Type B pancreatic cell (in vitro differentiated cells): ENCODE measurements around the gene TWF1. TPM values are rescaled to one million over a fixed set of nuclear protein-coding genes. Genes with fewer than 3 reads are reported as not detected.
A peak's percentile ranks its signal among the peaks of the same experiment; 100 is the strongest.
"Not testable (repeated sequence)": the region's sequence is repeated elsewhere in the genome, so short reads cannot be mapped to it uniquely, and the experiment has no call there.

Source experiments
- DNase-seq: peaks from one replicate; pipeline ENCODE4 v3.0.0; 2021; ENCODE audit warnings: mixed read lengths; ENCODE audit not compliant: unreplicated experiment; ENCODE audit errors: extremely low spot score
- H3K27ac Mint-ChIP-seq: 2 replicates; pipeline ENCODE4 v1.8.0; 2021; ENCODE audit warnings: mild to moderate bottlenecking, mixed read lengths
- H3K27me3 Mint-ChIP-seq: 2 replicates; pipeline ENCODE4 v1.8.0; 2021; ENCODE audit warnings: mixed read lengths
- H3K36me3 Mint-ChIP-seq: 2 replicates; pipeline ENCODE4 v1.8.0; 2021; ENCODE audit warnings: mixed read lengths
- H3K4me1 Mint-ChIP-seq: one replicate; pipeline ENCODE4 v1.8.0; 2021; ENCODE audit warnings: mixed read lengths; ENCODE audit not compliant: unreplicated experiment
- H3K4me3 Mint-ChIP-seq: 2 replicates; pipeline ENCODE4 v1.8.0; 2021; ENCODE audit warnings: mild to moderate bottlenecking, mixed read lengths
- H3K9me3 Mint-ChIP-seq: 2 replicates; pipeline ENCODE4 v1.8.0; 2021; ENCODE audit warnings: mixed read lengths
- long read RNA-seq: library from polyadenylated mRNA; unstranded; transcript quantifications from one replicate; pipeline ENCODE4 v2.0.0, GENCODE V29; 2020
- total RNA-seq: library from RNA; stranded (reverse); gene quantifications from 2 replicates; pipeline ENCODE4 v1.2.1, GENCODE V29; 2021; ENCODE audit warnings: low replicate concordance
- TF ChIP-seq, protein P1 (sequence below): fragments of 200-600 bp; sonication (generic); conservative IDR thresholded peaks from 2 replicates; pipeline ENCODE4 v1.5.0; 2021; ENCODE audit warnings: antibody characterized with exemption, mild to moderate bottlenecking

TWF1 gene
- total RNA-seq = 63.5 and 101 TPM in 2 replicates
- long read RNA-seq, transcript TWF1-210 (4 exons, 617 nt) = minor isoform, 7 of 340 reads
- long read RNA-seq, transcript TWF1-201 (9 exons, 3,045 nt) = major isoform, 270 of 340 reads
- long read RNA-seq, partial matches to known transcripts = 16 of 340 reads
- long read RNA-seq, other reads (novel, unspliced or antisense) = 46 of 340 reads

DNA sequence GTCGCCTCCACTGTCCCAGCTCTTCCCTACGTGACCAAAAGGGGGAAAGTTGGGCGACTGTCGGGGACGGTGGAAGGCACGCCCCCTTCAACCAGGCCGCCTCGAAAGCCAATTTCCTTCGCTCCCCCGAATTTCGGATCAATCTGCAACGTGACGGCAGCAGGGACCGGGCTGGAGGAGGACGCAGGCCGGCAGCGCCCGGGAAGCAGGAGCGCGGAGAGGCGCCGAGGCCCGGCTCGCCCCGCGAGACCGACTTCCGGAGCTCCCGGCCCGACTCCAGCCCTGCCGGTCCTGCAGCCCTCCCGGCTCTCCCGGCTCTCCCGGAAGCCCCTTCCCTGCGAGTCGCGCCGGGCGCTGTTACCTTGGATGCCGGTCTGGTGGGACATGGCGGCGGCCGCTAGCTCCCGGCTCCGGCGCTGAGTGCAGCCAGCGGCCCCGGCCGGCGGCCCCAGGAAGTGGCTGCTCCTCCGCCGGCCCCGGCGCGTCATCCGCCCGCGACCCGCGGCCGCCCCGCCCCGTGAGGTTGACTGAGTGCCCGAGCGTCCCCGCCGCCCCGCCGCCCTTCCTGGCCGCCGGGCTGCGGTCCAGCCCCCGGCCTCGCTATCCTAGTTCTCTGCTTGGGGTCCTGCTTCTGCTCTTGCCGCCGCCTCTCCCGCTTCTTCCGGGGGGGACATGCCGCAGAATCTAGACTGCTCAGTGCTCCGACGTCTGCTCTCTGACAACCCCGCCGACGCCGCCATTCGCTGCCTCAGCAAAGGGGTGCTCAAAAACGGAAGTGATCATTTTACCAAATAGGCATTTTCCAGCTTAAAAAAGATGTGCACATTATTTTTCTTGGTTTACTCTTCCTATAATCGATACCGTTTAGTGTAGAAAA lies at the start of gene TWF1:
TSS of gene TWF1 (minus strand) at position 458 of the 877 bp plus-strand sequence. CDS start at position 386, 72 bp downstream.
- H3K4me3 Mint-ChIP-seq = peak within 1 kb of the TSS; percentile 98
- no peaks in the 10 kb centered on the region for H3K9me3 Mint-ChIP-seq
- no peaks in the 10 kb centered on the region for H3K27me3 Mint-ChIP-seq
- peak within 1 kb of the TSS; percentile 99 for H3K27ac Mint-ChIP-seq
- H3K36me3 Mint-ChIP-seq = peaks cover 9% of the 10 kb centered on the region
- peaks cover 24% of the 10 kb centered on the region for H3K4me1 Mint-ChIP-seq
- TF ChIP-seq, protein P1, sequence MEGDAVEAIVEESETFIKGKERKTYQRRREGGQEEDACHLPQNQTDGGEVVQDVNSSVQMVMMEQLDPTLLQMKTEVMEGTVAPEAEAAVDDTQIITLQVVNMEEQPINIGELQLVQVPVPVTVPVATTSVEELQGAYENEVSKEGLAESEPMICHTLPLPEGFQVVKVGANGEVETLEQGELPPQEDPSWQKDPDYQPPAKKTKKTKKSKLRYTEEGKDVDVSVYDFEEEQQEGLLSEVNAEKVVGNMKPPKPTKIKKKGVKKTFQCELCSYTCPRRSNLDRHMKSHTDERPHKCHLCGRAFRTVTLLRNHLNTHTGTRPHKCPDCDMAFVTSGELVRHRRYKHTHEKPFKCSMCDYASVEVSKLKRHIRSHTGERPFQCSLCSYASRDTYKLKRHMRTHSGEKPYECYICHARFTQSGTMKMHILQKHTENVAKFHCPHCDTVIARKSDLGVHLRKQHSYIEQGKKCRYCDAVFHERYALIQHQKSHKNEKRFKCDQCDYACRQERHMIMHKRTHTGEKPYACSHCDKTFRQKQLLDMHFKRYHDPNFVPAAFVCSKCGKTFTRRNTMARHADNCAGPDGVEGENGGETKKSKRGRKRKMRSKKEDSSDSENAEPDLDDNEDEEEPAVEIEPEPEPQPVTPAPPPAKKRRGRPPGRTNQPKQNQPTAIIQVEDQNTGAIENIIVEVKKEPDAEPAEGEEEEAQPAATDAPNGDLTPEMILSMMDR = peak; percentile 63
- DNase-seq = peak; percentile 92

DNA sequence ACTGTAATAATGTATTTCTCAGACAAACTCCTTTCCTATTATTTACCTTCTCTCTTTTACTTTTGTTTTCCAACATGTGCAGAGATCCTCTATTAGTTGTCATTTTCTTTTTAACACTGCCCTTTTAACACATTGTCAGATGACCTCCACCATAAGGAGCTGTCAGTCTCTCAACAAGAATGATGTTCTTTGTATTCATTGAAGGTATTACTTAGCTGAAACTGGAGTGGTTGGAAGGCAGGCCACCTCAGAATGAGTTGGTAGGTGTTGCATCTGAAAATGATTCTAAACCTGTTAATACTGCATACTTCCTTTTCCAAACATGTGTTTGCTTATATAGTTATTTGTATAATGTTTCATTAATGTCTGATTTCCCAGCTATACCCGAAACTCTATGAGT lies 46.6 kb upstream of the TWF1 start:
- peaks cover 16% of the 10 kb centered on the region for H3K4me1 Mint-ChIP-seq
- H3K27me3 Mint-ChIP-seq = no peaks in the 10 kb centered on the region
- H3K27ac Mint-ChIP-seq = no peak overlapping the region
- no peak overlapping the region for H3K4me3 Mint-ChIP-seq
- peaks cover 19% of the 10 kb centered on the region for H3K9me3 Mint-ChIP-seq
- TF ChIP-seq, protein P1 = no peak
- H3K36me3 Mint-ChIP-seq = peaks cover 32% of the 10 kb centered on the region
- no peak for DNase-seq

DNA sequence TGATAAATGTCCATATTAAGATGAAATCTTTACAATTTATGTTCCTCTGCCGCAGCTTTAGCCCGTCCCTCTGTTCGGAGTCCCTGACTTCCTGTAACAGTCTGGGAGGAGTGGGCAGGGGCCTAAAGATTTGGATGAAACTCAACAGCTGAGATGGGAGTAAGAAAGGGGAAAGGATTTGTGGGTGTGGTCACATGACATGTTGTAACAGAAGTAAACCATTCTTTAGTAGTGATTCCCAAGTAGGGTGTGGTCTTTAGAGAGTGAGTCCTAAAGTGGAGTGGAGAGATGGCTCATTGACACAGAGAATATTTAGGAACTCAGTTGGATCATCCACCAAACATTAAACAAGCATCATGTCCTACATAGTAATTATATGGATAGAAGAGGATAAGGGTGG lies 42.7 kb upstream of the TWF1 start:
- TF ChIP-seq, protein P1 = no peak
- Mint-ChIP-seq H3K9me3 (peaks cover 23% of the 10 kb centered on the region), H3K4me1 (peaks cover 8% of the 10 kb centered on the region), H3K36me3 (peaks cover 53% of the 10 kb centered on the region), H3K4me3 (no peak overlapping the region), H3K27me3 (no peaks in the 10 kb centered on the region), H3K27ac (no peak overlapping the region)
- no peak for DNase-seq

DNA sequence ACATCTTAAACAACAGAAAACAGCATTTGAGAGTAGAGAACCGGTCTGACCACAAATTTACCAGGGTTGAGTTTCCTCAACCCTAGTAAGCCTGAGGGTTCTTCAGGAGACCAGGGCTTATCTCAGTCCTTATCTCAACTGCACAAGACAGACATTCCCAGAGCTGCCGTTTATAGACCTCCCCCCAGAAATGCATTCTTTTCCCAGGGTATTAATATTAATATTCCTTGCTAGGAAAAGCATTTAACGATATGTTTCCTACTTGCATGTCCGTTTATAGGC lies 42.0 kb upstream of the TWF1 start:
- no peaks in the 10 kb centered on the region for H3K27me3 Mint-ChIP-seq
- DNase-seq = no peak
- peaks cover 23% of the 10 kb centered on the region for H3K9me3 Mint-ChIP-seq
- H3K36me3 Mint-ChIP-seq = peaks cover 49% of the 10 kb centered on the region
- no peak overlapping the region for H3K4me3 Mint-ChIP-seq
- TF ChIP-seq, protein P1 = no peak
- peak overlapping the region; percentile 87 for H3K27ac Mint-ChIP-seq
- H3K4me1 Mint-ChIP-seq = peaks cover 5% of the 10 kb centered on the region

DNA sequence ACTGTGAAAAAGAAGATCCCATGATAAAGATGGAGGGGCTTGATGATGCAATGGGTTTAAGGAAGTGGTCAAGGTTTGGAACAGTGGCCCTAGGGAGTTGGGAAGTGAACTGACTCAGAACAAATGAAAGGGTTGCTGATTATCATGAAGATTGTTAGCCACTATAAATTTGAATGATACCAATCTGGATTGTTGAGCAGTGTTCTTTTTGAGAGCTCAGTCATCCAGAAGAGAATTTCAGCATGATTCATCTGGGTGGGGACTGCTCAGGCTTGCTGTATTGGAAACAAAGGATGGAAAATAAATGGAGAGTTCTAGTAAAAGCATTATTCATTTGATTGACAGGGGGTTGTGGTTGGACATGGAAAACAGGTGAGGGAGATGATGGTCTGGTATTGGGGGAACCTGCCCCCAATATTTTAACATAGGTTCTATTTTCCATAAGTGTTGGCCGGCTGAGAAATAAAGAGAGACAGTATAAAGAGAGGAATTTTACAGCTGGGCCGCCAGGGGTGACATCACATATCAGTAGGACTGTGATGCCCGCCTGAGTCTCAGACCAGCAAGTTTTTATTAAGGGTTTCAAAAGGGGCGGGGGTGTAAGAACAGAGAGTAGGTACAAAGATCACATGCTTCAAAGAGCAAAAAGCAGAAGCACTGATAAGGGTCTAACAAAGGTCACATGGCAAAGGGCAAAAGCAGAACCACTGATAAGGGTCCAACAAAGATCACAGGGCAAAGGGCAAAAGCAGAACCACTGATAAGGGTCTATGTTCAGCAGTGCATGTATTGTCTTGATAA lies 41.5 kb upstream of the TWF1 start:
- H3K4me1 Mint-ChIP-seq, DNase-seq, H3K27me3 Mint-ChIP-seq: not testable (repeated sequence)
- H3K9me3 Mint-ChIP-seq = peaks cover 23% of the 10 kb centered on the region
- peaks cover 49% of the 10 kb centered on the region for H3K36me3 Mint-ChIP-seq
- H3K27ac Mint-ChIP-seq = peak overlapping the region; percentile 87
- H3K4me3 Mint-ChIP-seq = peak overlapping the region; percentile 58

DNA sequence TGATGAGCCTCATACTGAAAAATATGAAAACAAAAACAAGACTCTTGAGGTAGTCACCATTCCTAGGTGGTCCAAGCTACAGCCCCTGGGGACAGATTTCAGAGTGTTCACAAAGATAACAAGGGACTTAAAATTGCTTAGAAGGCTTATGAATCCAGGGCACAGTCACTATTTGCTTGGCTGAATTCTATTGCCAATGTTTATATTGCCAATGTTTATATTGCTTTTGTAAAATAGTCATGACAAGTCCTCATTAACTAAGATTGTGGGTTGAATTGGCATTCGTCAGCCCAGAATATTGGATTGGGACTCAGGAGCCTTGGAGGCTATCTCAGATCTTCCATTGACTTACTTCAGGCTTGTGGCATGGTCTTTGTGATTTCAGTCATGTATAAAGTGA lies 36.1 kb upstream of the TWF1 start:
- H3K36me3 Mint-ChIP-seq = peaks cover 29% of the 10 kb centered on the region
- no peak for DNase-seq
- peaks cover 4% of the 10 kb centered on the region for H3K9me3 Mint-ChIP-seq
- no peaks in the 10 kb centered on the region for H3K4me1 Mint-ChIP-seq
- TF ChIP-seq, protein P1 = no peak
- H3K27me3 Mint-ChIP-seq = no peaks in the 10 kb centered on the region
- no peak overlapping the region for H3K4me3 Mint-ChIP-seq
- H3K27ac Mint-ChIP-seq = no peak overlapping the region
